ENCODE results near the gene MRFAP1L1. TPM values are rescaled to one million over a fixed set of nuclear protein-coding genes. Genes with fewer than 3 reads are reported as not detected.

The MRFAP1L1 gene
- total RNA-seq, 2 donors from 2014 or later: 45.9 to 52.9 TPM

Other genes starting within 250 kb of the MRFAP1L1 start
- 1 to 10 TPM; 4.8 to 5.2 TPM for gene PPP2R2C, start 237.3 kb downstream of the MRFAP1L1 start, total RNA-seq
- 10 to 100 TPM; 20.5 to 25.6 TPM for gene MAN2B2, start 134.7 kb downstream of the MRFAP1L1 start, total RNA-seq
- gene MRFAP1, start 69.2 kb downstream of the MRFAP1L1 start, total RNA-seq: 100 to 1,000 TPM; 234 to 277 TPM
- 1 to 10 TPM in 1 of 2 donors, under 1 TPM in 1; 0.38 to 1.9 TPM for gene S100P, start 16.0 kb downstream of the MRFAP1L1 start, total RNA-seq
- gene BLOC1S4, start 6.3 kb upstream of the MRFAP1L1 start, total RNA-seq: 10 to 100 TPM in 1 of 2 donors, 1 to 10 TPM in 1; 7.4 to 10.6 TPM
- gene KIAA0232, start 72.9 kb upstream of the MRFAP1L1 start, total RNA-seq: 10 to 100 TPM; 52.9 to 59.2 TPM
- 10 to 100 TPM; 34.7 to 35.9 TPM for gene TBC1D14, start 200.0 kb upstream of the MRFAP1L1 start, total RNA-seq

All from left cardiac atrium (tissue), 2 donors.